Measurements from ENCODE around the gene MPP2. TPM values are rescaled to one million over a fixed set of nuclear protein-coding genes. Genes with fewer than 3 reads are reported as not detected.
A peak's percentile ranks its signal among the peaks of the same experiment; 100 is the strongest.
"Not testable (repeated sequence)": the region's sequence is repeated elsewhere in the genome, so short reads cannot be mapped to it uniquely, and the experiment has no call there.

Gene MPP2
- total RNA-seq, 1 donor from 2014 or later, result 0.92 TPM

GRCh38 chr17:43846963-43847371, 60.4 kb downstream of the MPP2 start, which contains the start of gene CD300LG:
Gene CD300LG (plus strand): TSS chr17:43847176. CDS start chr17:43847217, 41 bp downstream.
- DNase-seq (ENCODE audit: low read depth, low spot score), result no peak

GRCh38 chr17:43846221-43846712, 61.1 kb downstream of the MPP2 start:
- peak; percentile 30 for DNase-seq (ENCODE audit: low read depth, low spot score)

- no peak for DNase-seq (ENCODE audit: low read depth, low spot score)
Measured at GRCh38 chr17:43845766-43846165, 61.6 kb downstream of the MPP2 start.

- no peak for DNase-seq (ENCODE audit: low read depth, low spot score)
Measured at GRCh38 chr17:43844241-43844640, 63.1 kb downstream of the MPP2 start.

- no peak for DNase-seq (ENCODE audit: low read depth, low spot score)
Measured at GRCh38 chr17:43842975-43843325, 64.4 kb downstream of the MPP2 start.

- not testable (repeated sequence) for DNase-seq (ENCODE audit: low read depth, low spot score)
Measured at GRCh38 chr17:43842091-43842974, 65.0 kb downstream of the MPP2 start.

GRCh38 chr17:43841282-43841681, 66.1 kb downstream of the MPP2 start:
- DNase-seq (ENCODE audit: low read depth, low spot score), result no peak

GRCh38 chr17:43840814-43841213, 66.5 kb downstream of the MPP2 start:
- peak; percentile 32 for DNase-seq (ENCODE audit: low read depth, low spot score)

- no peak for DNase-seq (ENCODE audit: low read depth, low spot score)
Measured at GRCh38 chr17:43839670-43840108, 67.6 kb downstream of the MPP2 start.

GRCh38 chr17:43834106-43834505, 73.2 kb downstream of the MPP2 start:
- no peak for DNase-seq (ENCODE audit: low read depth, low spot score)

- DNase-seq (ENCODE audit: low read depth, low spot score), result no peak
Measured at GRCh38 chr17:43832976-43833829, 74.1 kb downstream of the MPP2 start, which contains the start of gene MPP3. Gene MPP3 (minus strand): TSS chr17:43833146. CDS start chr17:43831906, 1,240 bp downstream.

- no peak for DNase-seq (ENCODE audit: low read depth, low spot score)
Measured at GRCh38 chr17:43832168-43832975, 75.0 kb downstream of the MPP2 start.

GRCh38 chr17:43831633-43832032, 75.7 kb downstream of the MPP2 start:
- no peak for DNase-seq (ENCODE audit: low read depth, low spot score)

- DNase-seq (ENCODE audit: low read depth, low spot score), result no peak
Measured at GRCh38 chr17:43830510-43831140, 76.7 kb downstream of the MPP2 start.

- no peak for DNase-seq (ENCODE audit: low read depth, low spot score)
Measured at GRCh38 chr17:43829738-43830137, 77.6 kb downstream of the MPP2 start.

GRCh38 chr17:43827596-43827995, 79.7 kb downstream of the MPP2 start:
- DNase-seq (ENCODE audit: low read depth, low spot score), result no peak

- no peak for DNase-seq (ENCODE audit: low read depth, low spot score)
Measured at GRCh38 chr17:43826206-43826605, 81.1 kb downstream of the MPP2 start.

- DNase-seq (ENCODE audit: low read depth, low spot score), result no peak
Measured at GRCh38 chr17:43825567-43825966, 81.8 kb downstream of the MPP2 start.
